ENCODE results near the gene CCSAP. TPM values are rescaled to one million over a fixed set of nuclear protein-coding genes. Genes with fewer than 3 reads are reported as not detected.
"Not testable (repeated sequence)": the region's sequence is repeated elsewhere in the genome, so short reads cannot be mapped to it uniquely, and the experiment has no call there.

CCSAP gene
- total RNA-seq, 1 experiment from 2014 or later, result 9.5 TPM

GRCh38 chr1:229334716-229335115 lies 8.1 kb downstream of the CCSAP start:
- no TSS peak for BruUV-seq (replicated peaks)
- H3K9ac ChIP-seq (ENCODE audit: low read length), result no peak overlapping the region
- H3K27ac ChIP-seq (ENCODE audit: low read length), result no peak overlapping the region
- H3K9me2 ChIP-seq (replicated peaks; ENCODE audit: low read length), result no peaks in the 10 kb centered on the region
- no peaks in the 10 kb centered on the region for H3K9me3 ChIP-seq (ENCODE audit: low read length)
- TF ChIP-seq EZH2phosphoT487 (IDR thresholded peaks at IDR 0.05; ENCODE audit: borderline replicate concordance, low read length), result no peak
- TF ChIP-seq CTCF (conservative IDR thresholded peaks at IDR 0.05; ENCODE audit: low read depth, low read length), result no peak
- TF ChIP-seq EZH2 (IDR thresholded peaks at IDR 0.05; ENCODE audit: low read length, unreplicated experiment), result no peak
- no peaks in the 10 kb centered on the region for H3F3A ChIP-seq (ENCODE audit: low read length, unreplicated experiment)
- POLR2A ChIA-PET (ENCODE audit: unreplicated experiment), result no interaction called here
- no peak overlapping the region for H2AFZ ChIP-seq (ENCODE audit: low read length)
- no peaks in the 10 kb centered on the region for H3K27me3 ChIP-seq (ENCODE audit: low read length)
- intact Hi-C loops (cut with micrococcal nuclease), result no loop called here
- no peak overlapping the region for H3K4me2 ChIP-seq (ENCODE audit: low read length)
- H3K4me3 ChIP-seq (ENCODE audit: low read length), result no peak overlapping the region
- H4K20me1 ChIP-seq (ENCODE audit: low read length), result no peaks in the 10 kb centered on the region
- H3K36me3 ChIP-seq (ENCODE audit: low read depth, low read length), result no peaks in the 10 kb centered on the region
- ATAC-seq (no peak), DNase-seq (no peak)
- H3K79me2 ChIP-seq (ENCODE audit: low read length), result peaks cover 44% of the 10 kb centered on the region
- peaks cover 7% of the 10 kb centered on the region for H3K4me1 ChIP-seq (ENCODE audit: insufficient read depth, low read length)
- CTCF ChIA-PET, result no interaction called here

GRCh38 chr1:229334269-229334668 lies 8.6 kb downstream of the CCSAP start:
- Histone ChIP-seq H3K27me3 (ENCODE audit: low read length) (no peaks in the 10 kb centered on the region), H3K9ac (ENCODE audit: low read length) (no peak overlapping the region), H3K36me3 (ENCODE audit: low read depth, low read length) (no peaks in the 10 kb centered on the region), H4K20me1 (ENCODE audit: low read length) (no peaks in the 10 kb centered on the region), H3F3A (ENCODE audit: low read length, unreplicated experiment) (no peaks in the 10 kb centered on the region), H3K9me3 (ENCODE audit: low read length) (no peaks in the 10 kb centered on the region), H3K4me1 (ENCODE audit: insufficient read depth, low read length) (peaks cover 2% of the 10 kb centered on the region), H3K79me2 (ENCODE audit: low read length) (peaks cover 40% of the 10 kb centered on the region), H3K9me2 (replicated peaks; ENCODE audit: low read length) (no peaks in the 10 kb centered on the region), H2AFZ (ENCODE audit: low read length) (no peak overlapping the region), H3K27ac (ENCODE audit: low read length) (no peak overlapping the region), H3K4me3 (ENCODE audit: low read length) (no peak overlapping the region), H3K4me2 (ENCODE audit: low read length) (no peak overlapping the region)
- ATAC-seq (no peak), DNase-seq (no peak)
- no peak for TF ChIP-seq EZH2phosphoT487 (IDR thresholded peaks at IDR 0.05; ENCODE audit: borderline replicate concordance, low read length)
- no peak for TF ChIP-seq EZH2 (IDR thresholded peaks at IDR 0.05; ENCODE audit: low read length, unreplicated experiment)
- BruUV-seq (replicated peaks), result no TSS peak
- ChIA-PET POLR2A (ENCODE audit: unreplicated experiment) (no interaction called here), CTCF (no interaction called here)
- intact Hi-C loops (cut with micrococcal nuclease), result no loop called here

- Histone ChIP-seq H2AFZ (ENCODE audit: low read length) (no peak overlapping the region), H3K36me3 (ENCODE audit: low read depth, low read length) (peaks cover 20% of the 10 kb centered on the region), H3K27ac (ENCODE audit: low read length) (no peak overlapping the region), H3K4me1 (ENCODE audit: insufficient read depth, low read length) (no peaks in the 10 kb centered on the region), H3F3A (ENCODE audit: low read length, unreplicated experiment) (no peaks in the 10 kb centered on the region), H3K9me2 (replicated peaks; ENCODE audit: low read length) (no peaks in the 10 kb centered on the region), H3K27me3 (ENCODE audit: low read length) (no peaks in the 10 kb centered on the region), H3K9me3 (ENCODE audit: low read length) (no peaks in the 10 kb centered on the region), H3K9ac (ENCODE audit: low read length) (no peak overlapping the region), H3K4me3 (ENCODE audit: low read length) (no peak overlapping the region), H3K79me2 (ENCODE audit: low read length) (no peaks in the 10 kb centered on the region), H4K20me1 (ENCODE audit: low read length) (no peaks in the 10 kb centered on the region), H3K4me2 (ENCODE audit: low read length) (no peak overlapping the region)
- TF ChIP-seq CTCF (conservative IDR thresholded peaks at IDR 0.05; ENCODE audit: low read depth, low read length) (no peak), EZH2 (IDR thresholded peaks at IDR 0.05; ENCODE audit: low read length, unreplicated experiment) (no peak), EZH2phosphoT487 (IDR thresholded peaks at IDR 0.05; ENCODE audit: borderline replicate concordance, low read length) (no peak)
- ChIA-PET POLR2A (ENCODE audit: unreplicated experiment) (no interaction called here), CTCF (no interaction called here)
- intact Hi-C loops (cut with micrococcal nuclease), result no loop called here
- ATAC-seq (no peak), DNase-seq (no peak)
- no TSS peak for BruUV-seq (replicated peaks)
Observed at GRCh38 chr1:229328598-229329362, 14.1 kb downstream of the CCSAP start.

- H3F3A ChIP-seq (ENCODE audit: low read length, unreplicated experiment); H3K27me3 ChIP-seq (ENCODE audit: low read length); H3K9ac ChIP-seq (ENCODE audit: low read length); H3K79me2 ChIP-seq (ENCODE audit: low read length); POLR2A ChIA-PET (ENCODE audit: unreplicated experiment); intact Hi-C loops (cut with micrococcal nuclease); H3K9me2 ChIP-seq (replicated peaks; ENCODE audit: low read length); ATAC-seq; H3K27ac ChIP-seq (ENCODE audit: low read length); H4K20me1 ChIP-seq (ENCODE audit: low read length); H3K9me3 ChIP-seq (ENCODE audit: low read length); BruUV-seq (replicated peaks); H3K4me3 ChIP-seq (ENCODE audit: low read length); H2AFZ ChIP-seq (ENCODE audit: low read length); CTCF ChIA-PET; H3K4me1 ChIP-seq (ENCODE audit: insufficient read depth, low read length); H3K4me2 ChIP-seq (ENCODE audit: low read length); DNase-seq: not testable (repeated sequence)
- peaks cover 30% of the 10 kb centered on the region for H3K36me3 ChIP-seq (ENCODE audit: low read depth, low read length)
Observed at GRCh38 chr1:229327765-229328164, 15.1 kb downstream of the CCSAP start.
